Measurements from ENCODE around the gene SIPA1L3.

Gene SIPA1L3

DNA sequence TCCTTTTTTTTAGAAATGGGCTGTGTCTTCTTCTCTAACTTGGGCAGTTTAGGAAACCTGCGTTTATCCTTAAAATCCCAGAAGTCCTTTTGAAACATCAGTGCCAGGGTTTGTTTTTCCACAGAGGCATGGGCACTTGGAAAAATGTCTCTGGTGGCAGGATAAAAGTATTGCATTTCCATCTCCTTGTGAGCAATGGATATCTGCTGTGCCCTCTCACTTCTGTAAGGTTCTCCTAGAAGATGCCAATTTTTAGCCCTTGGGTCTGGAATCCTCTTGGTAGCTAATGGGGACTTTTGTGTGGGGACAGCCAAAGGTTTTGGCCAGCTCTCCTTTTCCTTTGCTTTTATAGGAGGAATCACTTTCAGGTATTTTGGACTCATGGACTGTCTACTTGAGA, 21.6 kb upstream of the SIPA1L3 start:
- TF ChIP-seq, protein P1, sequence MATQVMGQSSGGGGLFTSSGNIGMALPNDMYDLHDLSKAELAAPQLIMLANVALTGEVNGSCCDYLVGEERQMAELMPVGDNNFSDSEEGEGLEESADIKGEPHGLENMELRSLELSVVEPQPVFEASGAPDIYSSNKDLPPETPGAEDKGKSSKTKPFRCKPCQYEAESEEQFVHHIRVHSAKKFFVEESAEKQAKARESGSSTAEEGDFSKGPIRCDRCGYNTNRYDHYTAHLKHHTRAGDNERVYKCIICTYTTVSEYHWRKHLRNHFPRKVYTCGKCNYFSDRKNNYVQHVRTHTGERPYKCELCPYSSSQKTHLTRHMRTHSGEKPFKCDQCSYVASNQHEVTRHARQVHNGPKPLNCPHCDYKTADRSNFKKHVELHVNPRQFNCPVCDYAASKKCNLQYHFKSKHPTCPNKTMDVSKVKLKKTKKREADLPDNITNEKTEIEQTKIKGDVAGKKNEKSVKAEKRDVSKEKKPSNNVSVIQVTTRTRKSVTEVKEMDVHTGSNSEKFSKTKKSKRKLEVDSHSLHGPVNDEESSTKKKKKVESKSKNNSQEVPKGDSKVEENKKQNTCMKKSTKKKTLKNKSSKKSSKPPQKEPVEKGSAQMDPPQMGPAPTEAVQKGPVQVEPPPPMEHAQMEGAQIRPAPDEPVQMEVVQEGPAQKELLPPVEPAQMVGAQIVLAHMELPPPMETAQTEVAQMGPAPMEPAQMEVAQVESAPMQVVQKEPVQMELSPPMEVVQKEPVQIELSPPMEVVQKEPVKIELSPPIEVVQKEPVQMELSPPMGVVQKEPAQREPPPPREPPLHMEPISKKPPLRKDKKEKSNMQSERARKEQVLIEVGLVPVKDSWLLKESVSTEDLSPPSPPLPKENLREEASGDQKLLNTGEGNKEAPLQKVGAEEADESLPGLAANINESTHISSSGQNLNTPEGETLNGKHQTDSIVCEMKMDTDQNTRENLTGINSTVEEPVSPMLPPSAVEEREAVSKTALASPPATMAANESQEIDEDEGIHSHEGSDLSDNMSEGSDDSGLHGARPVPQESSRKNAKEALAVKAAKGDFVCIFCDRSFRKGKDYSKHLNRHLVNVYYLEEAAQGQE (IDR thresholded peaks at IDR 0.05; ENCODE audit: low read depth), result no peak
- TF ChIP-seq, protein P2, sequence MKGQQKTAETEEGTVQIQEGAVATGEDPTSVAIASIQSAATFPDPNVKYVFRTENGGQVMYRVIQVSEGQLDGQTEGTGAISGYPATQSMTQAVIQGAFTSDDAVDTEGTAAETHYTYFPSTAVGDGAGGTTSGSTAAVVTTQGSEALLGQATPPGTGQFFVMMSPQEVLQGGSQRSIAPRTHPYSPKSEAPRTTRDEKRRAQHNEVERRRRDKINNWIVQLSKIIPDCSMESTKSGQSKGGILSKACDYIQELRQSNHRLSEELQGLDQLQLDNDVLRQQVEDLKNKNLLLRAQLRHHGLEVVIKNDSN (IDR thresholded peaks at IDR 0.05), result no peak
- TF ChIP-seq, protein P3, sequence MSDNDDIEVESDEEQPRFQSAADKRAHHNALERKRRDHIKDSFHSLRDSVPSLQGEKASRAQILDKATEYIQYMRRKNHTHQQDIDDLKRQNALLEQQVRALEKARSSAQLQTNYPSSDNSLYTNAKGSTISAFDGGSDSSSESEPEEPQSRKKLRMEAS (IDR thresholded peaks at IDR 0.05), result no peak
- no peak for TF ChIP-seq FOXM1 (IDR thresholded peaks at IDR 0.05; ENCODE audit: borderline replicate concordance, low read depth)
- no peak for TF ChIP-seq RAD21 (IDR thresholded peaks at IDR 0.05; ENCODE audit: low read depth)
- TF ChIP-seq YY1 (IDR thresholded peaks at IDR 0.05; ENCODE audit: low read depth), result no peak
- TF ChIP-seq TAF1 (IDR thresholded peaks at IDR 0.05; ENCODE audit: low read depth), result no peak

- TF ChIP-seq TEAD4 (IDR thresholded peaks at IDR 0.05) (no peak), ZBTB7A (IDR thresholded peaks at IDR 0.05; ENCODE audit: low read depth) (no peak), CREB1 (IDR thresholded peaks at IDR 0.05; ENCODE audit: low read depth) (no peak), TCF12 (IDR thresholded peaks at IDR 0.05; ENCODE audit: low read depth) (no peak), NFIC (IDR thresholded peaks at IDR 0.05) (no peak), RAD21 (IDR thresholded peaks at IDR 0.05; ENCODE audit: low read depth) (no peak), EGR1 (IDR thresholded peaks at IDR 0.05) (no peak)
- TF ChIP-seq, protein P2 (IDR thresholded peaks at IDR 0.05), result no peak
These were observed 20.4 kb upstream of the SIPA1L3 start for GRCh38 chr19:37886571-37886970.

DNA sequence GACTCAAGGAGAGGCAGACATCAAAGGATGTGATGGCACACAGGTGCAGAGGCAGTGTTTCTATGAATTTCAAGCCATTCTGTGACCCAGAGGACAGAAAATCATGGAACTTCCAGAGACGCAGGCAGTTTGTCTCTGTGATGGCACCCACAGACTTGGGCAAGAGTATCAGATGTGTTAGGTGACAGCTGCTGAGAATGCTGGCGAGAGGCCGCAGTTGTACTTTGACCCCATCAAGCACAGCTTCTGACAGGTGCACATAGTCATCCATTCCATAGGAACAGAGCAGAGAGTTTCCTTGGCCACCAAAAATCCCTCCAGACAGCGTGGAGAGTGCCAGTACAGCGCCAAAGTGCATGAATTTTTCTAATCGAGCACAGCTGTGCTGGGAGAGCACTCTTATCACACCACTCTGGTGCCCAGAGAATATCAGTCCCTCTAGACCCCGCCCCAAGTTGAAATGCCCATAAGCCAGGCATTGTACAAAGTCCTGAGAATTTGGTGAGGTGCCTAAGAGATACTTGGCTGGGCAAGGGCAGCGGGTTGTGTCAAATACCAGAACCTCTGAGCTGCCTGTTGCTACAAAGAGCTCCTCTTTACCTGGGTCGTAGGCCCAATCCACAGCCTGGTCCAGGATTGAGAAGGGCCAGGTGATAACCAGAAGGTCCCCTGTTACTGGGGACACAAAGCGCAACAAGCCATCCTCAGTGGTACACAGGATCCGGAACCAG, 13.0 kb upstream of the SIPA1L3 start:
- TF ChIP-seq YY1 (IDR thresholded peaks at IDR 0.05; ENCODE audit: low read depth), result no peak
- TF ChIP-seq, protein P3 (IDR thresholded peaks at IDR 0.05), result no peak
- TF ChIP-seq FOXM1 (IDR thresholded peaks at IDR 0.05; ENCODE audit: borderline replicate concordance, low read depth), result no peak
- no peak for TF ChIP-seq EGR1 (IDR thresholded peaks at IDR 0.05)
- no peak for TF ChIP-seq CREB1 (IDR thresholded peaks at IDR 0.05; ENCODE audit: low read depth)
- no peak for TF ChIP-seq TEAD4 (IDR thresholded peaks at IDR 0.05)
- no peak for TF ChIP-seq TCF12 (IDR thresholded peaks at IDR 0.05; ENCODE audit: low read depth)
- TF ChIP-seq EP300 (IDR thresholded peaks at IDR 0.05; ENCODE audit: borderline replicate concordance), result no peak
- TF ChIP-seq ZBTB7A (IDR thresholded peaks at IDR 0.05; ENCODE audit: low read depth), result no peak
- no peak for TF ChIP-seq RAD21 (IDR thresholded peaks at IDR 0.05; ENCODE audit: low read depth)
- TF ChIP-seq, protein P2 (IDR thresholded peaks at IDR 0.05), result no peak

GRCh38 chr19:37896180-37896579, 10.8 kb upstream of the SIPA1L3 start:
- TF ChIP-seq EGR1 (IDR thresholded peaks at IDR 0.05) (no peak), TEAD4 (IDR thresholded peaks at IDR 0.05) (no peak), YY1 (IDR thresholded peaks at IDR 0.05; ENCODE audit: low read depth) (no peak), EP300 (IDR thresholded peaks at IDR 0.05; ENCODE audit: borderline replicate concordance) (no peak), CEBPB (IDR thresholded peaks at IDR 0.05) (no peak), NFIC (IDR thresholded peaks at IDR 0.05) (no peak), TAF1 (IDR thresholded peaks at IDR 0.05; ENCODE audit: low read depth) (no peak), FOXM1 (IDR thresholded peaks at IDR 0.05; ENCODE audit: borderline replicate concordance, low read depth) (no peak), ZBTB7A (IDR thresholded peaks at IDR 0.05; ENCODE audit: low read depth) (no peak), CREB1 (IDR thresholded peaks at IDR 0.05; ENCODE audit: low read depth) (no peak), TCF12 (IDR thresholded peaks at IDR 0.05; ENCODE audit: low read depth) (no peak), RAD21 (IDR thresholded peaks at IDR 0.05; ENCODE audit: low read depth) (no peak)
- TF ChIP-seq, protein P2 (IDR thresholded peaks at IDR 0.05), result no peak
- TF ChIP-seq, protein P1 (IDR thresholded peaks at IDR 0.05; ENCODE audit: low read depth), result no peak
- TF ChIP-seq, protein P3 (IDR thresholded peaks at IDR 0.05), result no peak

DNA sequence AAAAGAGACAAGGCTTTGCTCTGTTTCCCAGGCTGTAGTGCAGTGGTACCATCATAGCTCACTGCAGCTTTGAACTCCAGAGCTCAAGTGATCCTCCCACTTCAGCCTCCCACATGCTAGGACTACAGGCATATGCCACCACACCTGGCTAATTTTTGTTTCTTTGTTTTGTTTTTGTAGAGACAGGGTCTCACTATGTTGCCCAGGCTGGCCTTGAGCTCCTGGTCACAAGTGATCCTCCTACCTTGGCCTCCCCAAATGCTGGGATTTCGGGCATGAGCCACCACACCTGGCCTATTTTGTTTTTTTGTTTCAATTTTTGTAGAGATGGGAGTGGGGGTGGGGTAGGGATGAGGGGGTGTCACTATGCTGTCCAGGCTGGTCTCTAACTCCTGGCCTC, 7.6 kb upstream of the SIPA1L3 start:
- TF ChIP-seq, protein P1 (IDR thresholded peaks at IDR 0.05; ENCODE audit: low read depth), result no peak
- TF ChIP-seq ZBTB7A (IDR thresholded peaks at IDR 0.05; ENCODE audit: low read depth), result no peak
- TF ChIP-seq EP300 (IDR thresholded peaks at IDR 0.05; ENCODE audit: borderline replicate concordance), result no peak
- no peak for TF ChIP-seq CEBPB (IDR thresholded peaks at IDR 0.05)
- no peak for TF ChIP-seq EGR1 (IDR thresholded peaks at IDR 0.05)
- TF ChIP-seq TAF1 (IDR thresholded peaks at IDR 0.05; ENCODE audit: low read depth), result no peak
- TF ChIP-seq, protein P3 (IDR thresholded peaks at IDR 0.05), result no peak
- no peak for TF ChIP-seq FOXM1 (IDR thresholded peaks at IDR 0.05; ENCODE audit: borderline replicate concordance, low read depth)
- no peak for TF ChIP-seq TEAD4 (IDR thresholded peaks at IDR 0.05)

Measured in Ishikawa (cell line).